ENCODE data around the gene TTYH1. TPM values are rescaled to one million over a fixed set of nuclear protein-coding genes. Genes with fewer than 3 reads are reported as not detected.

TTYH1 gene
- total RNA-seq, 1 donor from 2014 or later = 10.4 TPM

- TF ChIP-seq CTCF (IDR thresholded peaks at IDR 0.05; ENCODE audit: unreplicated experiment) = no peak
- Mint-ChIP-seq H3K36me3 (ENCODE audit: low read depth, unreplicated experiment) (no peaks in the 10 kb centered on the region), H3K27ac (ENCODE audit: unreplicated experiment) (no peak overlapping the region), H3K4me1 (ENCODE audit: unreplicated experiment) (peaks cover 6% of the 10 kb centered on the region), H3K9me3 (ENCODE audit: unreplicated experiment) (no peaks in the 10 kb centered on the region), H3K4me3 (ENCODE audit: unreplicated experiment) (no peak overlapping the region), H3K27me3 (ENCODE audit: unreplicated experiment) (peaks cover 3% of the 10 kb centered on the region)
- no peak for DNase-seq (ENCODE audit: low spot score)
Observed at GRCh38 chr19:54475706-54476105, 60.4 kb downstream of the TTYH1 start.

- TF ChIP-seq CTCF (IDR thresholded peaks at IDR 0.05; ENCODE audit: unreplicated experiment) = no peak
- no peak overlapping the region for H3K4me3 Mint-ChIP-seq (ENCODE audit: unreplicated experiment)
- H3K4me1 Mint-ChIP-seq (ENCODE audit: unreplicated experiment) = peaks cover 4% of the 10 kb centered on the region
- H3K27me3 Mint-ChIP-seq (ENCODE audit: unreplicated experiment) = no peaks in the 10 kb centered on the region
- H3K27ac Mint-ChIP-seq (ENCODE audit: unreplicated experiment) = no peak overlapping the region
- H3K36me3 Mint-ChIP-seq (ENCODE audit: low read depth, unreplicated experiment) = no peaks in the 10 kb centered on the region
- H3K9me3 Mint-ChIP-seq (ENCODE audit: unreplicated experiment) = no peaks in the 10 kb centered on the region
- DNase-seq (ENCODE audit: low spot score) = no peak
Observed at GRCh38 chr19:54477650-54478049, 62.4 kb downstream of the TTYH1 start.

- no peaks in the 10 kb centered on the region for H3K27me3 Mint-ChIP-seq (ENCODE audit: unreplicated experiment)
- no peaks in the 10 kb centered on the region for H3K36me3 Mint-ChIP-seq (ENCODE audit: low read depth, unreplicated experiment)
- H3K9me3 Mint-ChIP-seq (ENCODE audit: unreplicated experiment) = no peaks in the 10 kb centered on the region
- peak; percentile 50 for DNase-seq (ENCODE audit: low spot score)
- H3K4me3 Mint-ChIP-seq (ENCODE audit: unreplicated experiment) = no peak overlapping the region
- peak; percentile 56 for TF ChIP-seq CTCF (IDR thresholded peaks at IDR 0.05; ENCODE audit: unreplicated experiment)
- H3K27ac Mint-ChIP-seq (ENCODE audit: unreplicated experiment) = no peak overlapping the region
- no peaks in the 10 kb centered on the region for H3K4me1 Mint-ChIP-seq (ENCODE audit: unreplicated experiment)
Observed at GRCh38 chr19:54478677-54479266, 63.5 kb downstream of the TTYH1 start.

GRCh38 chr19:54480051-54480450, 64.8 kb downstream of the TTYH1 start:
- no peaks in the 10 kb centered on the region for H3K36me3 Mint-ChIP-seq (ENCODE audit: low read depth, unreplicated experiment)
- peaks cover 6% of the 10 kb centered on the region for H3K9me3 Mint-ChIP-seq (ENCODE audit: unreplicated experiment)
- no peak overlapping the region for H3K27ac Mint-ChIP-seq (ENCODE audit: unreplicated experiment)
- DNase-seq (ENCODE audit: low spot score) = no peak
- no peak overlapping the region for H3K4me3 Mint-ChIP-seq (ENCODE audit: unreplicated experiment)
- H3K4me1 Mint-ChIP-seq (ENCODE audit: unreplicated experiment) = no peaks in the 10 kb centered on the region
- TF ChIP-seq CTCF (IDR thresholded peaks at IDR 0.05; ENCODE audit: unreplicated experiment) = no peak
- H3K27me3 Mint-ChIP-seq (ENCODE audit: unreplicated experiment) = no peaks in the 10 kb centered on the region

- Mint-ChIP-seq H3K4me1 (ENCODE audit: unreplicated experiment) (no peaks in the 10 kb centered on the region), H3K27me3 (ENCODE audit: unreplicated experiment) (no peaks in the 10 kb centered on the region), H3K36me3 (ENCODE audit: low read depth, unreplicated experiment) (no peaks in the 10 kb centered on the region), H3K4me3 (ENCODE audit: unreplicated experiment) (no peak overlapping the region), H3K9me3 (ENCODE audit: unreplicated experiment) (peaks cover 6% of the 10 kb centered on the region), H3K27ac (ENCODE audit: unreplicated experiment) (no peak overlapping the region)
- DNase-seq (ENCODE audit: low spot score) = peak; percentile 64
- TF ChIP-seq CTCF (IDR thresholded peaks at IDR 0.05; ENCODE audit: unreplicated experiment) = peak; percentile 68
Observed at GRCh38 chr19:54481326-54481930, 66.2 kb downstream of the TTYH1 start.

Data from endothelial cell (in vitro differentiated cells).